HG02623 (cell line): ENCODE data around the gene SYNGR1.

Experiments used
- ATAC-seq: cut with Tn5 transposase; IDR thresholded peaks from one replicate; pipeline ENCODE4 v1.9.1; 2021; ENCODE audit warnings: moderate library complexity; ENCODE audit not compliant: unreplicated experiment

The SYNGR1 gene

DNA sequence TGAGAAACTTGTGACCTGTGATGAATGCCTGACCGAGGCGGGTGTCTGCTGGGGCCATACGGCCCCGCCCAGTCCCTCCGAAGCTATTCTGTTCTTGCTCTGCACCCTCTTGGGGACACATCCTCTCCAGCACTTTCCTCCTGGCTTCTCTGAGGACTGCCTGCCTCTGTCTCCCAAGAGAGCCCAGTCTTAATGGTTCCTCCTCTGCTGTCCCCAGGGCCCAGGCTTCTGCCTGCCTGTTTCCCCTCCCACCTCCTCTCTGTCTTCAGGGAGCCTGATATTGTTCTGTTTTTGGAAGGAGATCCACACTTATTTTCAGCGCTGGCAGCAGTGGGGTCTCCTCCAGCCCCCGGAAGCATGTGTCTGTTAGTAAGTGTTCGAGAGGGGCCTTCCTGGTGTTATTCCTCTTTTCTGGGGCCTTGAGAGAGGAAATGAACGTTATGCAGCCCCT lies 18.7 kb downstream of the SYNGR1 start:
- ATAC-seq: no peak

- ATAC-seq: no peak
Measured at GRCh38 chr22:39369186-39369585, 19.4 kb downstream of the SYNGR1 start.

GRCh38 chr22:39369586-39369985 lies 19.8 kb downstream of the SYNGR1 start:
- ATAC-seq: no peak

GRCh38 chr22:39371732-39372131 lies 21.9 kb downstream of the SYNGR1 start:
- ATAC-seq: no peak

DNA sequence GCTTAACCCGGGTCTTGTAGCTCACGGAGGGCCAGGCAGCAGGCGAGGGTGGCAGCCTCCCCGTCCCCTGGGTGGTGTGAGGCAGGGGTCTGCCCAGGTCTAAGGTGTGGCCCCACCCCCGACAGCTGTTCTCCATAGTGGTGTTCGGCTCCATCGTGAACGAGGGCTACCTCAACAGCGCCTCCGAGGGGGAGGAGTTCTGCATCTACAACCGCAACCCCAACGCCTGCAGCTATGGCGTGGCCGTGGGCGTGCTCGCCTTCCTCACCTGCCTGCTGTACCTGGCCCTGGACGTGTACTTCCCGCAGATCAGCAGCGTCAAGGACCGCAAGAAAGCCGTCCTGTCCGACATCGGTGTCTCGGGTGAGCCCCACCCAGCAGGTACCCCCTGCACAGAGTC lies 24.4 kb downstream of the SYNGR1 start:
- ATAC-seq: no peak

DNA sequence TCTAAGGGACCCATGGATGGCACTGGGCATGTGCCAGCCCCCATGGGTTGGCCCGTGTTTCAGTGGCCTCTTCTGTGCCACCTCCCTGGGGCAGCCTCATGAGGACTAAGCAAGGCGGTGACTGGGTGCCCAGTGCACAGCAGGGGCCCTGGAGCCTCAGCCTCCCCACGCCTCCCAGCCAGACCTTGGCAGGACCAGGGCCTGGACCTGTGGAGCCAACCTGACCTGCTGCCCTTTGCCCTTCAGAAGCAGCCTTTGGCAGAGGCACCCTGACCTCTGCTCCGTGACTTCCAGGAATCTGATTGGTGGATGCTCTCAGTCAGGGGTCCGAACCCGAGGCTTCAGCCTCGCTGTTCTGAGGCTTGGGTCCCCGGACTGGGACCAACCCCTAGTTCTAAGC lies 25.0 kb downstream of the SYNGR1 start:
- no peak for ATAC-seq

DNA sequence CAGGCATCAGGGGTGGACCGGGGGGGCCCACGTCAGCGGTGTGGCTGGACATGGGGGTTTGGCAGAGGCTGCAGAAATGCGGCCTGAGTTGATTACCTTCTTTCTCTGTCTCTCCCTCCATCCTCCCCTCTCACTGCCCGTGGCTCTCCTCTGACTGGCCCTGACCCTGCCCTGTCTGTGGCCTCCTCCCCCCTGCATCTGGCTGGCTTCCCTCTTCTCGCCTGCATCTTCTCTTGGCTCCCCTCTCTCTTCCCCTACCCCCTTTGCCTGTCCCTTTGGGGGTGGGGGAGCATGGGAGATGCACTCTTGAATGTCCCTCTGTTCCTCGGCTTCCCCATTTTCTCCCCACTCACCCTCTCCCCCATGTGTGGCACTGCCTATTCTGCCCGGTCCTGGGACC lies 25.9 kb downstream of the SYNGR1 start:
- ATAC-seq: no peak

DNA sequence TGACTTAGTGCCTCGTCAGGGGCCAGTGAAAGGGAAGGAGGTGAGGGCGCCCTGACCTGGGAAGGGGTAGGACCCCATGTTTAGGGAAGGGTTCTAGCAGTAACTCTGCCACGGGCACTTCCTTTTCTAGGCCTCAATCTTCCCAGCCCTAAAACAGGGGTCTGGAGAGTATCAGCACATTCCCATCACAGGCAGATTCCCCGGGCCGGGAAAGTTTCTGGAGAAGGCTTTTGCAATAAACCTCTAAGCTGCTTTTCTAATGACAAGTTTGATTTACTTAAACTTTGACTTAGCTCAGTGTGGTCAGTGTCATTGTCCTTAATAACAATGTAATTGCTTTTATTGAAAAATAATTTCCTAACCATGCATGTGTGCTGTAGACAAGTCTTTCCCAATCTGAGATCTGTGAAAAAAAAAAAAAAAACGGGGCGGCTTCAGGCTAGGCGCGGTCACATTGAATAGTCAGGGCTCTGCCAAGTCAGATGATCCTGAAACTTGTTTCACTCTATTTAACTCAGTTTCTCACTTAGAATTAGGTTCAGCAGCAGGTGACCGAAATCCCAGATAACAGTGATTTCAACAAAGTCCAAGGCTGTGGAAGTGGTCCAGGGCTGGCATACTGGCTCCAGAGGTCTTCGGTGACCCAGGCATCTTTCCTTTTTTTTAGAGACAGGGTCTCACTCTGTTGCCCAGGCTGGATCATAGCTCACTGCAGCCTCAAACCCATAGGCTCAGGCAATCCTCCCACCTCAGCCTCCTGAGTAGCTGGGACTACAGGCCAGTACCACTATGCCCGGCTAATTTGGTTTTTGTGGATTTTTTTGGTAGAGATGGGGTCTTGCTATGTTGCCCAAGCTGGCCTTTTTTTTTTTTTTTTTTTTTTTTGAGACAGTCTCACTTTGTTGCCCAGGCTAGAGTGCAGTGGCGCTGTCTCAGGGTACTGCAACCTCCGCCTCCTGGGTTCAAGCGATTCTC lies 30.3 kb downstream of the SYNGR1 start:
- no peak for ATAC-seq

DNA sequence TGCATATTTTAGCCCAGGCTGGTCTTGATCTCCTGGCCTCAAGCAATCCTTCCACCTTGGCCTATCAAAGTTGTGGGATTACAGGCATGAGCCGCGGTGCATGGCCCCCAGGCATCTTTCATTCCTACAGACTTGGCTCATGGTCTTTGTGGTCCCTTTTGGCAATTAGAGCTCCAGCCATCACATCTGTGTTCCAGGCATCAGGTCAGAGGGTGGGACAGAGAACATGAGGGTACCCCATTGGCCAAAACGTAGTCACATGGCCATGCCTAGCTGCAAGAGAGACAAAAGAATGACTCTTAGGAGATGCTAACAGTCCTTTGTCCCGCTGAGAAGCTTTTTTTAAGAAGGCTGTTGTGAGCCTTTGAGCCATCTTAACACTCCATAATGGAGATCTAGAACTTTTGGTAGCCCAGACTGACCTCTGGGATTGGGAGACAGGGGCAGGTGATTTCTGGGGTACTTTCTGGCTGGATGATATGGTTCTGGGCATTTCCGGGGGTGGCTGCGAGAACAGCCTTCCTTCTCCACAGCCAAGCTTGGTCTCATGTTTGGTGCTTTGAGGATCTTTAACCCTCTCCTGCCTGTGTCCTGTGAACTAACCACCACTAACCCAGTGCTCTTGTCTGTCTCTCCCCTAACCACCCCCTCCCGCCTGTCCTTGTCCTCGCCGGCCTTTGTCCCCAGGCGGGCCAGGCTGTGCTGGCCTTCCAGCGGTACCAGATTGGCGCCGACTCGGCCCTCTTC lies 31.4 kb downstream of the SYNGR1 start:
- ATAC-seq: no peak

GRCh38 chr22:39381930-39382329 lies 32.1 kb downstream of the SYNGR1 start:
- ATAC-seq: no peak

- no peak for ATAC-seq
Measured at GRCh38 chr22:39382410-39382809, 32.6 kb downstream of the SYNGR1 start.

DNA sequence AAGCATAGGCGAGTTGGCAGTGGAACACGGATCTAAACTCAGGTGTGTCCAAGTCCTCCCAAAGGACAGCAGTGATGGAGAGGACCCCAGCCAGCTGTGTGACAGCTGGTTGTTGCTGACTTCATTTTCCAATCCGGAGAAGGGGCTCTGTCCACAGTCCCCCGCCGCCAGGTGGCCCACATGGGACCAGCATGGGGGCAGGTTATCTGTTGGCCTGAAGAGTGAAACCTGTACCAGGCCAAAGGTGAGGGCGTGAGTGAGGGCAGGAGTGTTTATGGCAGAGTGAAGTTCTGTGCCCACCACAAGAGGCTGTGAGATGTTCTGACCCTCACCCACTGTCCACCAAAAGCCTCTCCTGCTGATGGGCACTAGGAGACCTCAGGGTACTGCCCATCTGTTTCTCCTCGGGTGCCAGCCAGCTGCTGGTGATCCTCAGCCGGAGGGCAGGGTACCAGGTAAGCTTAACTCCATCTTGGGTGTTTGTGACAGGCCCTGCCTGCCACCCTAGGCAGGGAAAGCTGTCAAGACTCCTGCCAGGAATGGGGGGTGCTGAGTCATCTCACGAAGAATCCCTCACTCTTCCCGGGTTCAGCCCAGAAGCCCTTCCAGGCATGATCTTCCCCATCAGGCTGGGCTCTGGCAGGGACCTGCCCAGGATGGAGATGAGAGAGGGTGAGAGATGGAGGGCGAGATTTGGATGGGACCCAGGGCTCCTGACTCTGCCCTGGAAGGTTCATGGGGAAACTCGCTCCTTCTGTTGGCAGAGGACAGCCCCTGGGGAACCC lies 34.2 kb downstream of the SYNGR1 start:
- no peak for ATAC-seq

GRCh38 chr22:39384750-39385480 lies 35.1 kb downstream of the SYNGR1 start:
- no peak for ATAC-seq

DNA sequence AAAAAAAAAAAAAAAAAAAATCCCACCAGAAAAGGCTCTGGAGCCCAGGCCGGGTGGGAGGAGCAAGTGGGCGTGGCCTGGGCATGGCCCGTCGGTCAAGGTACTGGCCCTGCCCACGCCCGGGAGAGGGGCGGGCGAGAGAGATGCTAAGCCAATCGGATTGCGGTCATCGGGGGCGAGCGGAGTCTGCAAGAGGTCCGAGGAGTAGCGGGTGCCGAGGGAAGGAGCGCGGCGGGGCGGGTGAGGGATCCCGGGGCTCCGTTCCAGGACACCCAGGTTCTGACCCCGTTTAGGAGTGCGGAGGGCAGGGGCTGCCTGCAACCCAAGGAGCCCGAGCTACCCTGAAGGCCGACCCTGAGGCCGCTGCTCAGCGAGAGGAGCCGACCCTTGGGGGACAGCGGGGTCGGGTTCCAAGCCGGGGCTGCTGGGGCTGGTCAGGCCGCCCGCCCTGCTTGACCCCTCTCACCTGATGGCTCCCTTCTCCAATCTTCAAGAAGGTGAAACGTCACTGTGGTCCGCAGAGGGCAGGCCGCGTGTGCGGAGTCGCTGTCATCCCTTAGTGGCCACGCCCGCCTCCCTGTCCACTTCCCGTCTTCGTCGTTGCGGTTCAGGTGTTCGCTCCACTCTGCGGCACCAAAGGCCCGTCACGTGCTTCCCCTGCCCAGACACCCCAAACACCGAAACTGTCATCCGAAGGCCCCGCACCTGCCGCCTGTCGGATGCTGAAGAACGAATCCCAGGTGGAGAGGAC lies 38.6 kb downstream of the SYNGR1 start:
- ATAC-seq: no peak

DNA sequence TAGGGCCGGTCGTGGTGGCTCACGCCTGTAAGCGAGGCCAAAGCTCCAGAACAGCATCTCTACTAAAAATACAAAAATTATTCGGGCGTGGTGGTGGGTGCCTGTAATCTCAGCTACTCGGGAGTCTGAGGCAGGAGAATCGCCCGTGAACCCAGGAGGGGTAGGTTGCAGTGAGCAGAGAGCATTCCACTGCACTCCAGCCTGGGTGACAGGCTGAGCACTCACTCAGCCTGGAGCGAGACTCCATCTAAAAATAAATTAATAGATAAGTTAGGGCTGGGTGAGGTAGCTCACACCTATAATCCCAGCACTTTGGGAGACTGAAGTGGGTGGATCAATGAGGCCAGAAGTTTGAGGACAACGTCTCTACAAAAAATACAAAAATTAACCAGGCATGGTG lies 39.6 kb downstream of the SYNGR1 start:
- ATAC-seq: no peak

- no peak for ATAC-seq
Measured at GRCh38 chr22:39392341-39392948, 42.7 kb downstream of the SYNGR1 start.

- ATAC-seq: no peak
Measured at GRCh38 chr22:39395936-39396796, 46.4 kb downstream of the SYNGR1 start.

DNA sequence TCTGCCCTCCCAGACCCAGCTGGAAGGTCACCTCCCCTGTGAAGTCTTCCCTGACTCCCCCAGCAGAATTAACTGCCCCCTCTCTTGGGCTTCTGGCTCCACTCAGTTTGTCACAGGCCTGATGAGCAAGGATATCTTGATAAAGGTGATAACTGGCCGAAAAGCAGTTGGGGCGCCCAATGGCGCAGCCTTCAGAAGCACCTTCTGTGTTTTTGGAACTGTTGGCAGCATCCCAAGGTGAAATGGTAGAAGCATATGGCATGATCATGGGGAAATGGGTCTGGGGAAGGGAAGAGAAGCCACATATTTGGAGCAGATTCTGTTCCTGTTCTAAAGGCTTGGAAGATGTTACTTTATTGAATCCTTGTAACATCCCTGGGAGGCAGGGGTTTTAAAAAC lies 47.0 kb downstream of the SYNGR1 start:
- ATAC-seq: no peak

- ATAC-seq: no peak
Measured at GRCh38 chr22:39401301-39401631, 51.5 kb downstream of the SYNGR1 start.
